Fibroblast of skin of right quadriceps (primary cell): Measurements from ENCODE around the gene EML2.
"Not testable (repeated sequence)": the region's sequence is repeated elsewhere in the genome, so short reads cannot be mapped to it uniquely, and the experiment has no call there.

Experiments
- DNase-seq: peaks from one replicate; pipeline ENCODE4 v3.0.0-alpha.2; 2013

EML2 gene

DNA sequence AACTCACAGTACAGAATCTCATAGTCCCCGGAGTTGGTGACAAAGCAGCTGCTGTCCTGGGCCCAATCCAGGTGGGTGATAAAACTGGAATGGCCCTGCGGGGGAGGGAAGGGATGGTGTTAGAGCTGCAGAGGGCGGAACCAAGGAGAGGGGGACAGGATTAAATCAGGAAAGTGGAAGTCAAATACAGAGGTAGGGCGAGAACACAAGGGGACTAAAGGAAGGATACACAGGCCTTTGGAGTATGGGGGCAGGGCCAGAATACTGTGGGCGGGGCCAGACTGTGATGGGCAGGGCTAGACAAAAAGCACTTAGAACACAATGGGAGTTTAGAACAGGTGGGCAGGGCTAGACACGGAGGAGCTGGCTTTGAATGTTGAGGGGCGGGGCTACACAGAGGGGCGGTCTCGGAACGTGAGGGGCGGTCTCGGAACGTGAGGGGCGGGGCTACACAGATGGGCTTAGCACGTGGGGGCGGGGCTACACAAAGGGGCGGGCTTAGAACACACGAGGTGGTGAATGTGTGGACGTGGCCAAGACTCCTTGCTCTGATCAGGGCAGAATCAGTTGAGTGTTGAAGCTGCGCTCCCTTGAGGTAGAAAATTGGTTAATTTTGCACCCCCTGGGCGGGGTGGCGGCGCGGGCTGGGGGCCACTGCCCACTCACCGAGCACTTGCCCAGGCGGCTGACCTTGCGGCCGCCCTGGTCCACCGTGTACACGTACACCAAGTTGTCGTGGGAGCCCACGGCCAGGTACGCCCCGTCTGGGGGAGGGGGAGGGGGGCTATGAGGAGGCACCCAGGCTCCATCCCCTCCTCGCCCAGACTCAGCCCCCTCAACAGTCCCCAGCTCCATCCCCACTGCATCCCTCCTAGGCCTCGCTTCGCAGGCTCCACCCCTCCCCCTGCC, 23.1 kb downstream of the EML2 start:
- DNase-seq: peak; percentile 91

DNA sequence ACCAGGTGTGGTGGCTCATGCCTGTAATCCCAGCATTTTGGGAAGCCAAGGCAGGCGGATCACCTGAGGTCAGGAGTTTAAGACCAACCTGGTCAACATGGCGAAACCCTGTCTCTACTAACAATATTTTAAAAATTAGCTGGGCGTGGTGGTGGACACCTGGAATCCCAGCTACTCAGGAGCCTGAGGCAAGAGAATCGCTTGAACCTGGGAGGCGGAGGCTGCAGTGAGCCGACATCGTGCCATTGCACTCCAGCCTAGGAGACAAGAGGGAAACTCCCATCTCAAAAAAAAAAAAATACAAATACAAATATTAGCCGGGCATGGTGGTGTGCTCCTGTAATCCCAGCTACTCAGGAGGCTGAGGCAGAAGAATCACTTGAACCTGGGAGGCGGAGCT, 24.1 kb downstream of the EML2 start:
- not testable (repeated sequence) for DNase-seq

- peak; percentile 85 for DNase-seq
These were observed 25.1 kb downstream of the EML2 start for GRCh38 chr19:45613926-45614725.

DNA sequence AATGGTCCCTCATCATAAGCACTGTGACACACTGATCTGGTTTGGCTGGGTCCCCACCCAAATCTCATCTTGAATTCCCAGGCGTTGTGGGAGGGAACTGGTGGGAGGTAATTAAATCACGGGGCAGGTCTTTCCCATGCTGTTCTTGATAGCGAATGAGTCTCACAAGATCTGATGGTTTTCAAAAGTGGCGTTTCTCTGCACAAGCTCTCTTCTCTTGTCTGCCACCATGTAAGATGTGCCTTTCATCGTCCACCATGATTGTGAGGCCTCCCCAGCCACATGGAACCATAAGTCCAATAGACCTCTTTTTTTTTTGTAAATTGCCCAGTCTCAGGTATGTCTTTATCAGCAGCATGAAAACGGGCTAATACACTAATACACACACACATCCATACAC, 30.2 kb downstream of the EML2 start:
- no peak for DNase-seq

DNA sequence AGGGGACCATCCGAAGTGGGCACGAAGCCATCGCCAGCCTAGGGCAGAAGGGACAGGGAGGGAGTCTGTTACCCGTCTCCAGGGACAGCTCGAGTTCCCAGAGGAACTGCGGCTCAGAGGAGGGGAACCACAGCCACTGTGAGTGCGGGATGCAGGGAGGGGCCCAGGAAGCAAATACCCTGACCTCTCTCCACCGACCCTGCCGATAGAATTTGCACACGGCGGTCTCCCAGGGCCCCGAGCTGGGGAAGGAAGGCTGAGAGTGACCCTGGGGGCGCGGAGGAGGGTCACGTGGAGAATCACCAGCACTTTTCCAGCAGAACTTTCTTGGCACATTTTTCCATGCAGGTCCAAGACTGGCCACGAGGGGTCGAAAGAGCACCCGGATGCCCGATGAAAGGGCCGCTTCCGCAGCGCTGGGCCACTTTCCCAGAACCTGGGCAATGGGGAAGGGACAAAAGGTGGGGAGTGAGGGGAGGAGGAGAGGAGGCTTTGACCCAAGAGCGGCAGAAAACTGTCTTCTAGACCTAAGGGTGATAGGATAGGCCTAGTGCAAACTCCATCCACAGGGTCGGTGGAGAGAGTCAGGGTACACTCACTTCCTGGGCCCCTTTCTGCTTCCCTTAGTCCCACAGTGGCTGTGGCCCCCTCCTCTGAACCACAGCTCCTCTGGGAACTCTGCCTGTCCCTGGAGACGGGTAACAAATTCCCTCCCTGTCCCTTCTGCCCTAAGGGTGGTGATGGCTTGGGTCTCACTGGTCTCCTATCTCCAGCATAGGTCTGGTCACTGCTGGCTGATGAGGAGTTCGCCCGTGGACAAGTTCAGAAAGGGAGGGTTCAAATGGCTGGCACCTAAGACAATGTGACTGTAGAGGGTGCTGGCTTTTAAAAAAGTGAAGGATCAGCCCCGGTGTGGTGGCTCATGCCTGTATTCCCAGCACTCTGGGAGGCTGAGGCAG, 31.8 kb downstream of the EML2 start:
- DNase-seq: peak; percentile 67

GRCh38 chr19:45601524-45602374, 37.4 kb downstream of the EML2 start, which contains the start of gene GPR4:
Gene GPR4 (minus strand): TSS chr19:45602212. CDS start chr19:45591866, 10,346 bp downstream.
- no peak for DNase-seq

DNA sequence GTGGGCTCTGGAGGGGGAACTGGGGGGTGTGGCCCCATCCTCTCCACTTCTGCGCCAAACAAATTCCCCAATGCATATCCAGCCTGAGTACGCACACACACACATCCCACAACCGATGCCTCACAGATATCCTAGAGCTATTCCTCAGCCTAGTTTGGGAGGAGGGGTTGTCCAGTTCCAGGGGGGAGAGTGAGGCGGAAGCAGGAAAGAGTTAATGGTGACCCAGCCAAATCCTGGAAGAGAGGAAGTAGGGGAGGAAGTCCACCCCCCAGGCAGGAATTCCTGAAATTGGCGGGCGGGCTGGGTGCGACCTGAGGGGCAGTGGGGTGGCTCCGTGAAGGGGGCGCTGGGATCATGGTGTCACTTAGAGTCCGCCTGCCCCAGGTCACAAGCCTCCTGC, 38.1 kb downstream of the EML2 start:
- no peak for DNase-seq

DNA sequence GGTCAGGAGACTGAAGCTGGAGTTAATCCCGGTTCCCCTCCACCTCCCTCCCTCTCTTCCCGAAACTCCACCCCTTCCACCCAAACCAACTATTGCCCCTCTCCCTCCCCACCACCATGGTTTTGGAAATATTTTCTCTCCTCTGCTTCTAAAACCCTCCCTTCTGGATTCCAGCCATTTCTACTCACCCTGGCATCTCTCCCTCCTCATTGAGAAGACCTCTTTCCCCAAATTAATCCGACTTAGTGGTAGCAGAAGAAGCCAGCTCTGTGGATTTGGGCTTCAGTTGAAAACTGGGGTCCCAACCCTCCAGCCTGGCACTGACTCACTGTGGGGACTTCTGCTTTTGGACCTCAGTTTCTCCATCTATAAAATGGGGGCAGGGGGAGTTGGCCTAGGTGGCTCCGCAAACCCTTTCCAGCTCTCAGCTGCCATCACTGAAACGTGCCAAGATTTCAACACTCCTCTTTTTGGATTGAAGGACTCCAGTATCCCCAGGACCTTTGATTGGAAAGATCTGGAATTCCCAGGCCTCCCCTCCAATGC, 38.8 kb downstream of the EML2 start:
- DNase-seq: no peak

GRCh38 chr19:45599286-45599685, 39.9 kb downstream of the EML2 start:
- no peak for DNase-seq

- DNase-seq: no peak
These were observed 40.8 kb downstream of the EML2 start for GRCh38 chr19:45598267-45599001.

DNA sequence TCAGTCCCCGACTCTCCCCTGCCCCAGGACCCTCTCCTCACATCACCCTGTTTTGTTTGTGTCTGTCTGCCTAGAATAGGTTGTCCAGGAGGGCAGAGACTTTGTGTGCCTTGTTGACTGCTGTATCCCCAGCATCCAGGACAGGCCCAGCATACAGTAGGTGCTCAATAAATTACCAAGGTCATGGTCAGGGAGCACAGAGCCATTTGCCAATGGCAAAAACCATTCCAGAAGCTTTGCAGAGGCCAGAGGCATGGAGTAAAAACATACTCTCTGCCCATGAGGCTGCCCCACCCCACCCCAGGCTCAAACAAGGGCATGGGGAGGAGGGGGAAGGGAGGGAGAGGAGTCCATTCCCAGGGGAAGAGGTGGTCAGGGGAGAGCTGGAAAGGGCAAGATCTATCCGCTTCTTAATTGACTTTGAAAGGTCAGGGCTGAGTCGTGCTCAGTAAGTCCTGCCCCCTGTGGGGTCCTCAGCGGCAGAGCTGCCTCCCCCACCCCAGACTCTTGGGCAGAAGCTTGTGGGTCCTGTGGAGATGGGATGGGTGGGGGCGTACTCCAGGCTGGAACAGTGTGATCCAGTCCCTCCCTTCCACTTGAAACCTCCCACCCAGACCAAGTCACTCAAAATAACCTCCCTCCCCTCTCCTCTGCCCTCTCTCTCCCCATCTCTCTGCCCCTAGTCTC, 41.6 kb downstream of the EML2 start:
- DNase-seq: no peak

GRCh38 chr19:45595814-45596213, 43.4 kb downstream of the EML2 start:
- DNase-seq: no peak

GRCh38 chr19:45593520-45593919, 45.7 kb downstream of the EML2 start:
- DNase-seq: no peak

GRCh38 chr19:45592366-45592765, 46.8 kb downstream of the EML2 start:
- no peak for DNase-seq

GRCh38 chr19:45591638-45592005, 47.6 kb downstream of the EML2 start:
- DNase-seq: no peak

GRCh38 chr19:45591004-45591637, 48.1 kb downstream of the EML2 start:
- peak; percentile 39 for DNase-seq

DNA sequence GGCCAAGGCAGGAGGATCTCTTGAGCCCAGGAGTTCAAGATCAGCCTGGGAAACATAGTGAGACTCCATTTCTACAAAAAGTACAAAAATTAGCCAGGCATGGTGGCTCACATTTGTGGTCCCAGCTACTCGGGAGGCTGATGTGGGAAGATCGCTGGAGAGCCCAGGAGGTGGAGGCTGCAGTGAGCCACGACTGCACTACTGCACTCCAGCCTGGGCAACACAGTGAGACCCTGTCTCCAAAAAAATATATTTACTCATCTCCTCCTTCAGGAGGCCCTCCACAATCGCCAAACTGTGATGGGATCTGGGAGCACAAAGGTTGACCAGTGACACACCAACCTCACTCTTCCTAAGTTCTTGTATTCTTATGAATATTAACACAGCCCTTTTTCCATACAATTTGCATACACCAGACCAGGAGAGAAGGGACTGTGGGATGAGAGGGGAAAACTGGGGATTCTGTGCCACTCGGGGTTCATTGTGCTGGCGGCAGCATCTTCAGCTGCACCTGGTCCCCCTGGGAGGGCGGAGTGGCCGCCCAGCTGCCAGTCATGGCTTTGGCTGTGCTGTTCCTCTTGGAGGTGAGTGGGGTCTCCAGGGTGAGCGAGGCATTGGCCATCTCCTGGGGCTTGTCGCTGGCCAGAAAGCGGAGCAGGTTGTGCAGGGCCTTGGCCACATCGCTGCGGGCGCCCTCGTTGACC, 48.7 kb downstream of the EML2 start:
- DNase-seq: no peak

DNA sequence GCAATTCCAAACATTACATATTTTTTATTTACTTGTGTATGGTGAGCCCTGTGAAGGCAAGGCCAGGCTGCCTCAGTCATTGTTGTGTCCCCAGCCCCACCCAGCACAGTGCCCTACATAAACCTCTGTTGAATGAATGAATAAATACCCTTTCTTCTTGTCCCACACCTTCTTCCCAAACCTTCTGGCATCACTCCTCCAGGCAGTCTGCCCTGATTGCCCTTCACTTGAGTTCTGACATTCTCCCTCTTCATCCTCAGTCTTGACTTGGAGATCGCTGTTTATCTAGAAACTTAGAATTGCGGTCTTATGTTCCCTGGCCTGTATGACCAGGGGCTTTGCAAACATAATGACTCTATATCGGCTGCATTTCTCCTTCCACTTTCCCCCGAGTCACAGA, 49.4 kb downstream of the EML2 start:
- DNase-seq: no peak

DNA sequence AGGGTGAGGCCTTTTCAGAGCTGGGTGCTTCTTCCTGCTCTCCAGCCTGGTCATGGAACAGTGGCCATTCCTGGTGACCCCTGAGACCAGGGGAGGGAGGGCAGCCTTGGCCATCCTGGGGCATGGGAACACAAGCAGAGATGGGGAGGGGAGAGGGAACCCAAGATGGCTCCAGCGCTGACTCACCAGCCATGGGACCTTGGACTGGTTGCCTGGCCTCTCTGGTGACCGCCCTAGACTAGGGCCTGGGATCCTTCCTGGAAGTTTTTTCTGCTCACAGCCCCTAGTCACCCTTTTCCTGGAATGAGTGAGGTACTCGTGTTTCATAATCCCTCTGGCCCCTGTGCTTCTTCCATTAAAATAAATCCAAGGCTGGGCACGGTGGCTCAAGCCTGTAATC, 51.3 kb downstream of the EML2 start:
- no peak for DNase-seq
